NT2/D1 (cell line): ENCODE data around the gene RNASE8.

Experiments
- DNase-seq: peaks from one replicate; pipeline ENCODE4 v3.0.0-alpha.2; 2011; ENCODE audit warnings: low read depth, low spot score
- H3K27me3 ChIP-seq: 2 replicates; pipeline ENCODE4 v1.6.0; 2011; ENCODE audit warnings: mild to moderate bottlenecking; ENCODE audit not compliant: insufficient read length, insufficient read depth
- H3K36me3 ChIP-seq: 2 replicates; pipeline ENCODE4 v1.6.1; 2011; ENCODE audit warnings: mild to moderate bottlenecking, low read length, mixed read lengths; ENCODE audit not compliant: insufficient read depth, insufficient read length
- H3K4me1 ChIP-seq: 2 replicates; pipeline ENCODE4 v1.5.1; 2011; ENCODE audit not compliant: insufficient read depth, insufficient read length
- H3K4me3 ChIP-seq: 2 replicates; pipeline ENCODE4 v1.5.1; 2011; ENCODE audit warnings: low read depth; ENCODE audit not compliant: insufficient read length
- H3K9ac ChIP-seq: 2 replicates; pipeline ENCODE4 v1.6.0; 2011; ENCODE audit warnings: low read depth; ENCODE audit not compliant: insufficient read length
- H3K9me3 ChIP-seq: 2 replicates; pipeline ENCODE4 v1.5.1; 2011; ENCODE audit warnings: mild to moderate bottlenecking, low read length; ENCODE audit not compliant: insufficient read depth
- SUZ12 ChIP-seq: IDR thresholded peaks from 2 replicates; pipeline ENCODE4 v1.6.1; 2011; ENCODE audit not compliant: insufficient read length, insufficient read depth; ENCODE audit errors: extremely low read depth
- YY1 ChIP-seq: IDR thresholded peaks from 2 replicates; pipeline ENCODE4 v1.6.1; 2011; ENCODE audit not compliant: insufficient read length, insufficient read depth
- ZNF274 ChIP-seq: IDR thresholded peaks from 2 replicates; pipeline ENCODE4 v1.6.1; 2011; ENCODE audit warnings: mild to moderate bottlenecking, low read depth, low read length

Gene RNASE8

GRCh38 chr14:21104448-21105060 lies 46.9 kb downstream of the RNASE8 start:
- H3K4me1 ChIP-seq = peaks cover 13% of the 10 kb centered on the region
- TF ChIP-seq YY1 (no peak), ZNF274 (no peak), SUZ12 (no peak)
- no peaks in the 10 kb centered on the region for H3K27me3 ChIP-seq
- DNase-seq = no peak
- H3K9ac ChIP-seq = peak overlapping the region; percentile 96
- peaks cover 2% of the 10 kb centered on the region for H3K36me3 ChIP-seq
- H3K4me3 ChIP-seq = peak overlapping the region; percentile 83
- no peaks in the 10 kb centered on the region for H3K9me3 ChIP-seq

- Histone ChIP-seq H3K4me3 (no peak overlapping the region), H3K36me3 (peaks cover 2% of the 10 kb centered on the region), H3K9ac (peak overlapping the region; percentile 96), H3K9me3 (no peaks in the 10 kb centered on the region), H3K4me1 (peaks cover 13% of the 10 kb centered on the region), H3K27me3 (no peaks in the 10 kb centered on the region)
- no peak for DNase-seq
- no peak for TF ChIP-seq ZNF274
- TF ChIP-seq SUZ12 = no peak
- no peak for TF ChIP-seq YY1
Measured at GRCh38 chr14:21105095-21105494, 47.5 kb downstream of the RNASE8 start.

DNA sequence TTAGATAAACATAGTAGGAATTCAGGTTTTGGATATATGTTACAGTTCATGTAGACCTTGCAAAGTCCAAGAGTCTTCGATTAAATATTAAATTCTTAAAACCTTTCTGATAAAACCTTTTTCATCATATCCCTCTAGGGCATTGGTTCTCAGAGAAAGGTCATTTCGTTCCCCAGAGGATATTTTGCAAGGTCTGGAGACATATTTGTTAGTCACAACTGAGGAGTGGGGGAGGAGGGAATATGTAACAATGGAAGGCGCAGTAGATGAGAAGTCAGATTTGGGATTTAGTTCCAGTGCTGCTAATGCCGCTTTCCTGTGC lies 48.5 kb downstream of the RNASE8 start:
- DNase-seq = no peak
- Histone ChIP-seq H3K4me3 (no peak overlapping the region), H3K9me3 (no peaks in the 10 kb centered on the region), H3K4me1 (peaks cover 11% of the 10 kb centered on the region), H3K36me3 (peaks cover 2% of the 10 kb centered on the region), H3K9ac (no peak overlapping the region), H3K27me3 (no peaks in the 10 kb centered on the region)
- TF ChIP-seq ZNF274 (no peak), YY1 (no peak), SUZ12 (no peak)

DNA sequence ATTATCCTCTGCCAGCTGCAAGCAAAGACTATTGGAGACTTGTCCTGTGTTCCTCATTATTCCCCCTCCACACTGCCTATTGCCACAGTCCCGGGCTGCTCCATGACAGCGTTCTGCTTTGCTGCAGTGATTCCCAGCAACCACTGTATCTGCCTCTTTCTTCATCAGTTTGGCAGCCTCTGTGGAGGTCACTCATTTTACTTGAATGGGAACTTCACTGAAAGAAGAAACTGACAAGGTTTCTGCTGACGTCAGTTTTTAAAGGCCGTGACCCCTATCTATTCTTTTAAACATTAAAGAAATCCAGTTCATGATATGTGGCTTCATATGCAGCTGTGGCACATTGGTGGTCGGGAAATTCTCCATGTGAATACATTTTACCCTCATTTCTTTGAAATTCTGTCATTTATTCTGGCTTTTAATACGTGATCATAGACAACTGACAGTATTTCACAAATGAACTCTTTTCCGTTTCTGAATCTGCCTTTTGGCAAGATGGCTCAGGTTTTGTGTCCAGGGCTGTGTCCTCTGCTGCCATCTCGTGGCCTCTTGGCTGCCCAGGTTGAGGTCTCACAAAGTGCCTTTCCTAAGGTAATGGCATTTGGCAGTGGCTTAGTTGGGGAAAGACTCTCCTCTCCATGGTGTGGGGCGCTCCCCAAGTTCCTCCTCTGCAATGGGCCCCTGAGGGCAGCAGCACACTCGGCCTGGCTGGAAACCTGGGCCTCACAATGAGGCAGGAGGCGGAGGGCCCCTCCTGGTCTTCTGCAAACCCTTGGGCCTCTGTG lies 49.1 kb downstream of the RNASE8 start:
- Histone ChIP-seq H3K9ac (no peak overlapping the region), H3K4me3 (no peak overlapping the region), H3K27me3 (no peaks in the 10 kb centered on the region), H3K36me3 (no peaks in the 10 kb centered on the region), H3K9me3 (no peaks in the 10 kb centered on the region), H3K4me1 (peaks cover 10% of the 10 kb centered on the region)
- DNase-seq = no peak
- no peak for TF ChIP-seq YY1
- no peak for TF ChIP-seq SUZ12
- TF ChIP-seq ZNF274 = no peak

GRCh38 chr14:21107283-21107800 lies 49.7 kb downstream of the RNASE8 start:
- H3K36me3 ChIP-seq = no peaks in the 10 kb centered on the region
- TF ChIP-seq YY1 (no peak), SUZ12 (no peak), ZNF274 (no peak)
- H3K4me3 ChIP-seq = no peak overlapping the region
- peaks cover 4% of the 10 kb centered on the region for H3K4me1 ChIP-seq
- no peaks in the 10 kb centered on the region for H3K27me3 ChIP-seq
- H3K9ac ChIP-seq = no peak overlapping the region
- no peaks in the 10 kb centered on the region for H3K9me3 ChIP-seq
- DNase-seq = no peak
